OCI-LY1 (cell line): Measurements from ENCODE around the gene DPP6.

ENCODE experiments used
- H2AFZ ChIP-seq: fragments of 200-600 bp; sonication (generic), shearing (Covaris generic); 2 replicates; pipeline ENCODE4 v1.6.0; 2014; ENCODE audit warnings: antibody characterized with exemption, mild to moderate bottlenecking, low read length
- H3F3A ChIP-seq: fragments of 200-600 bp; sonication (generic), shearing (Covaris generic); 2 replicates; pipeline ENCODE4 v1.6.0; 2014; ENCODE audit warnings: mild to moderate bottlenecking, antibody characterized with exemption, low read length, moderate library complexity; ENCODE audit not compliant: insufficient read depth
- H3K27ac ChIP-seq: fragments of 200-600 bp; sonication (generic); 2 replicates; pipeline ENCODE4 v1.5.1; 2014; ENCODE audit warnings: low read length, mixed run types, mild to moderate bottlenecking, low read depth; ENCODE audit not compliant: poor library complexity, severe bottlenecking
- H3K27me3 ChIP-seq: fragments of 200-600 bp; sonication (generic); 2 replicates; pipeline ENCODE4 v1.6.0; 2014; ENCODE audit warnings: antibody characterized with exemption, mild to moderate bottlenecking, low read length, moderate library complexity; ENCODE audit not compliant: insufficient read depth
- H3K36me3 ChIP-seq: fragments of 200-600 bp; sonication (generic); 2 replicates; pipeline ENCODE4 v1.6.1; 2014; ENCODE audit warnings: mild to moderate bottlenecking, antibody characterized with exemption, low read length, moderate library complexity, mixed read lengths; ENCODE audit not compliant: insufficient read depth
- H3K4me1 ChIP-seq: fragments of 200-600 bp; sonication (generic); 2 replicates; pipeline ENCODE4 v1.5.1; 2014; ENCODE audit warnings: mild to moderate bottlenecking, low read length, moderate library complexity; ENCODE audit not compliant: insufficient read depth, severe bottlenecking
- H3K4me2 ChIP-seq: fragments of 200-600 bp; sonication (generic), shearing (Covaris generic); 2 replicates; pipeline ENCODE4 v1.6.1; 2014; ENCODE audit warnings: low read length
- H3K4me3 ChIP-seq: fragments of 200-600 bp; sonication (generic); 2 replicates; pipeline ENCODE4 v1.5.1; 2014; ENCODE audit warnings: low read length, low read depth, mild to moderate bottlenecking, mixed read lengths; ENCODE audit not compliant: poor library complexity, severe bottlenecking
- H3K79me2 ChIP-seq: fragments of 200-600 bp; shearing (Covaris generic); 2 replicates; pipeline ENCODE4 v1.6.1; 2016; ENCODE audit warnings: mixed run types, low read length, mixed read lengths; ENCODE audit not compliant: insufficient read depth
- H3K9ac ChIP-seq: fragments of 200-600 bp; sonication (generic), shearing (Covaris generic); 2 replicates; pipeline ENCODE4 v1.6.1; 2014; ENCODE audit warnings: mild to moderate bottlenecking, low read length, mixed read lengths
- H3K9me2 ChIP-seq: fragments of 200-600 bp; sonication (generic), shearing (Covaris generic); 2 replicates; pipeline ENCODE4 v1.6.1; 2014; ENCODE audit warnings: low read depth, mild to moderate bottlenecking, low read length, mixed read lengths
- H3K9me3 ChIP-seq: fragments of 200-600 bp; shearing (Covaris generic); 2 replicates; pipeline ENCODE4 v1.6.1; 2014; ENCODE audit warnings: low read length, mixed read lengths
- H4K20me1 ChIP-seq: fragments of 200-600 bp; sonication (generic), shearing (Covaris generic); 2 replicates; pipeline ENCODE4 v1.6.0; 2016; ENCODE audit warnings: mild to moderate bottlenecking, low read length; ENCODE audit not compliant: insufficient read depth
- CTCF ChIP-seq: fragments of 200-600 bp; sonication (generic), shearing (Covaris generic); IDR thresholded peaks from 2 replicates; pipeline ENCODE4 v1.5.1; 2017; ENCODE audit warnings: mild to moderate bottlenecking, antibody characterized with exemption, low read length, moderate library complexity, mixed read lengths
- EZH2 ChIP-seq: fragments of 200-600 bp; sonication (generic), shearing (Covaris generic); IDR thresholded peaks from 2 replicates; pipeline ENCODE4 v1.8.0; 2017; ENCODE audit warnings: borderline replicate concordance, mixed run types, mild to moderate bottlenecking, antibody characterized with exemption, low read length, moderate library complexity, mixed read lengths

Gene DPP6

GRCh38 chr7:154566877-154567276 is 514.7 kb downstream of the DPP6 start:
- Histone ChIP-seq H4K20me1 (no peaks in the 10 kb centered on the region), H3K4me3 (no peak overlapping the region), H3K4me2 (no peak overlapping the region), H3F3A (no peaks in the 10 kb centered on the region), H3K27me3 (no peaks in the 10 kb centered on the region), H3K4me1 (no peaks in the 10 kb centered on the region), H3K27ac (no peak overlapping the region), H3K9me2 (no peaks in the 10 kb centered on the region), H3K36me3 (no peaks in the 10 kb centered on the region), H3K9ac (no peak overlapping the region), H3K9me3 (no peaks in the 10 kb centered on the region), H2AFZ (no peak overlapping the region), H3K79me2 (no peaks in the 10 kb centered on the region)
- TF ChIP-seq EZH2 (no peak), CTCF (peak; percentile 32; the same call in 1 of the 2 replicates)

GRCh38 chr7:154568346-154568745 is 516.1 kb downstream of the DPP6 start:
- H3F3A ChIP-seq, result no peaks in the 10 kb centered on the region
- no peaks in the 10 kb centered on the region for H3K79me2 ChIP-seq
- no peak overlapping the region for H2AFZ ChIP-seq
- TF ChIP-seq EZH2 (no peak), CTCF (no peak)
- no peaks in the 10 kb centered on the region for H3K9me3 ChIP-seq
- no peaks in the 10 kb centered on the region for H3K27me3 ChIP-seq
- H3K4me1 ChIP-seq, result no peaks in the 10 kb centered on the region
- no peak overlapping the region for H3K9ac ChIP-seq
- no peaks in the 10 kb centered on the region for H3K9me2 ChIP-seq
- H3K4me2 ChIP-seq, result no peak overlapping the region
- no peak overlapping the region for H3K27ac ChIP-seq
- no peaks in the 10 kb centered on the region for H3K36me3 ChIP-seq
- no peak overlapping the region for H3K4me3 ChIP-seq
- H4K20me1 ChIP-seq, result no peaks in the 10 kb centered on the region

- no peaks in the 10 kb centered on the region for H3K36me3 ChIP-seq
- H3K4me3 ChIP-seq, result no peak overlapping the region
- H3K9me2 ChIP-seq, result no peaks in the 10 kb centered on the region
- H3K27me3 ChIP-seq, result no peaks in the 10 kb centered on the region
- H3K27ac ChIP-seq, result no peak overlapping the region
- TF ChIP-seq EZH2 (no peak), CTCF (no peak)
- no peak overlapping the region for H2AFZ ChIP-seq
- H3K9me3 ChIP-seq, result no peaks in the 10 kb centered on the region
- H3K79me2 ChIP-seq, result no peaks in the 10 kb centered on the region
- no peaks in the 10 kb centered on the region for H4K20me1 ChIP-seq
- H3F3A ChIP-seq, result no peaks in the 10 kb centered on the region
- no peak overlapping the region for H3K9ac ChIP-seq
- H3K4me2 ChIP-seq, result no peak overlapping the region
- H3K4me1 ChIP-seq, result no peaks in the 10 kb centered on the region
These were observed 517.7 kb downstream of the DPP6 start for GRCh38 chr7:154569916-154570315.
